Neural cell (in vitro differentiated cells): Measurements from ENCODE around the gene SLC35E1. TPM values are rescaled to one million over a fixed set of nuclear protein-coding genes. Genes with fewer than 3 reads are reported as not detected.
"Not testable (repeated sequence)": the region's sequence is repeated elsewhere in the genome, so short reads cannot be mapped to it uniquely, and the experiment has no call there.

ENCODE experiments used
- H2AFZ ChIP-seq: fragments of 200-600, 300-800 bp; sonication (generic), shearing (Covaris generic); 2 replicates; pipeline ENCODE4 v1.6.0; 2014; ENCODE audit warnings: low read depth, mild to moderate bottlenecking, antibody characterized with exemption, low read length, moderate library complexity
- H3F3A ChIP-seq: fragments of 200-600 bp; shearing (Covaris generic); 2 replicates; pipeline ENCODE4 v1.6.1; 2016; ENCODE audit warnings: mild to moderate bottlenecking, moderate library complexity, mixed read lengths, antibody characterized with exemption, low read length; ENCODE audit not compliant: insufficient read depth, poor library complexity, severe bottlenecking
- H3K27ac ChIP-seq: fragments of 200-600, 300-800 bp; sonication (generic), shearing (Covaris generic); 2 replicates; pipeline ENCODE4 v1.5.1; 2014; ENCODE audit warnings: mild to moderate bottlenecking, low read length, moderate library complexity
- H3K27me3 ChIP-seq: fragments of 300-800, 200-600 bp; sonication (generic), shearing (Covaris generic); 2 replicates; pipeline ENCODE4 v1.6.0; 2014; ENCODE audit warnings: mild to moderate bottlenecking, low read depth, low read length, moderate library complexity; ENCODE audit not compliant: insufficient read depth
- H3K36me3 ChIP-seq: fragments of 300-800, 200-600 bp; sonication (generic), shearing (Covaris generic); 2 replicates; pipeline ENCODE4 v1.5.1; 2014; ENCODE audit warnings: mild to moderate bottlenecking, antibody characterized with exemption, low read length, moderate library complexity; ENCODE audit not compliant: insufficient read depth
- H3K4me2 ChIP-seq: fragments of 300-800, 200-600 bp; sonication (generic), shearing (Covaris generic); 2 replicates; pipeline ENCODE4 v1.6.0; 2014; ENCODE audit warnings: mild to moderate bottlenecking, low read length
- H3K4me3 ChIP-seq: fragments of 300-800, 200-600 bp; sonication (generic), shearing (Covaris generic); 2 replicates; pipeline ENCODE4 v1.5.1; 2014; ENCODE audit warnings: mild to moderate bottlenecking, low read length, moderate library complexity
- H3K79me2 ChIP-seq: fragments of 200-600 bp; shearing (Covaris generic); replicated peaks from 2 replicates; pipeline ENCODE4 v1.6.0; 2014; ENCODE audit warnings: mild to moderate bottlenecking, low read length, moderate library complexity; ENCODE audit not compliant: insufficient read depth
- H3K9ac ChIP-seq: fragments of 300-800, 200-600 bp; sonication (generic), shearing (Covaris generic); 2 replicates; pipeline ENCODE4 v1.6.1; 2016; ENCODE audit warnings: mild to moderate bottlenecking, low read length, mixed read lengths
- H3K9me2 ChIP-seq: fragments of 200-600 bp; shearing (Covaris generic); 2 replicates; pipeline ENCODE4 v1.6.1; 2016; ENCODE audit warnings: mild to moderate bottlenecking, low read length, mixed read lengths; ENCODE audit not compliant: insufficient read depth
- H3K9me3 ChIP-seq: fragments of 200-600, 300-800 bp; sonication (generic), shearing (Covaris generic); 2 replicates; pipeline ENCODE4 v1.6.1; 2016; ENCODE audit warnings: mild to moderate bottlenecking, mixed run types, low read length, moderate library complexity, mixed read lengths
- H4K20me1 ChIP-seq: fragments of 200-600 bp; shearing (Covaris generic); 2 replicates; pipeline ENCODE4 v1.6.1; 2016; ENCODE audit warnings: mild to moderate bottlenecking, mixed run types; ENCODE audit not compliant: insufficient read depth
- EP300 ChIP-seq: fragments of 450-650 bp; conservative IDR thresholded peaks from 2 replicates; pipeline ENCODE4 v1.6.1; 2014; ENCODE audit warnings: antibody characterized with exemption, mild to moderate bottlenecking, moderate library complexity; ENCODE audit not compliant: poor library complexity, severe bottlenecking
- EZH2 ChIP-seq: fragments of 200-600, 300-800 bp; shearing (Covaris generic), sonication (generic); IDR thresholded peaks from 2 replicates; pipeline ENCODE4 v1.6.1; 2014; ENCODE audit warnings: antibody characterized with exemption, low read length, borderline replicate concordance, mild to moderate bottlenecking; ENCODE audit not compliant: insufficient read depth, poor library complexity, severe bottlenecking
- MXI1 ChIP-seq: fragments of 450-650 bp; conservative IDR thresholded peaks from 2 replicates; pipeline ENCODE4 v1.6.1; 2014; ENCODE audit warnings: antibody characterized with exemption, mild to moderate bottlenecking; ENCODE audit not compliant: poor library complexity, severe bottlenecking
- POLR2AphosphoS5 ChIP-seq: IDR thresholded peaks from 2 replicates; pipeline ENCODE4 v1.6.1; 2012
- RAD21 ChIP-seq: fragments of 450-650 bp; conservative IDR thresholded peaks from 2 replicates; pipeline ENCODE4 v1.6.1; 2014; ENCODE audit warnings: antibody characterized with exemption, mild to moderate bottlenecking, moderate library complexity
- SMC3 ChIP-seq: fragments of 450-650 bp; conservative IDR thresholded peaks from 2 replicates; pipeline ENCODE4 v1.6.1; 2014; ENCODE audit warnings: antibody characterized with exemption, mild to moderate bottlenecking, moderate library complexity; ENCODE audit not compliant: poor library complexity
- TAF1 ChIP-seq: IDR thresholded peaks from 2 replicates; pipeline ENCODE4 v1.6.1; 2012; ENCODE audit warnings: low read depth
- polyA plus RNA-seq: library from polyadenylated mRNA; depleted of rRNA; stranded (reverse); fragments of >200 nt; gene quantifications from 2 replicates; pipeline ENCODE4 v1.2.3, GENCODE V29; 2014
- TF ChIP-seq, protein P1 (sequence below): IDR thresholded peaks from 2 replicates; pipeline ENCODE4 v1.6.1; 2012; ENCODE audit warnings: borderline replicate concordance
- TF ChIP-seq, protein P2 (sequence below): fragments of 450-650 bp; IDR thresholded peaks from 2 replicates; pipeline ENCODE4 v1.5.1; 2014; ENCODE audit warnings: antibody characterized with exemption, mild to moderate bottlenecking, moderate library complexity; ENCODE audit not compliant: poor library complexity, severe bottlenecking

SLC35E1 gene
- polyA plus RNA-seq, 1 donor from 2014 or later = 23.9 TPM

DNA sequence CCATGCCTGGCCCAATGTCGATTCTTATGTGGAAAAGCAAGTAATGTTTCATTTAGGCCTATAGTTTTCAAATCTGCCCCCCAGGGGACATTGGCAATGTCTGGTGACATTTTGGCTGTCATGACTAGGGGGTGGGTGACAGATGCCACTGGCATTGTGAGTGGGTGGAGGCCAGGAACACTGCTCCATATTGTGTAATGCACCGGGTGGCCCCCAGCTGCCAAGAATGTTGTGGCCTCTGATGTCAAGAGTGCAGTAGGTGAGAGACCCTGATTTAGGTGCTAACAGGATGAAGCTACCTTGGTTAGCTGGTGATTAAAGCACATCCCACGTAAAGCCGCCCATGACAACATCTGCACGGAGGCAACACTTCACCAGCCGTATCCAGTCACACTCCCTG lies 65.3 kb downstream of the SLC35E1 start:
- Histone ChIP-seq H3K4me2 (no peak overlapping the region), H3K79me2 (no peaks in the 10 kb centered on the region), H4K20me1 (no peaks in the 10 kb centered on the region), H3K9me3 (no peaks in the 10 kb centered on the region), H3F3A (no peaks in the 10 kb centered on the region), H3K9ac (no peak overlapping the region), H2AFZ (no peak overlapping the region), H3K36me3 (no peaks in the 10 kb centered on the region), H3K27ac (no peak overlapping the region), H3K4me3 (no peak overlapping the region), H3K9me2 (no peaks in the 10 kb centered on the region), H3K27me3 (no peaks in the 10 kb centered on the region)
- TF ChIP-seq EP300 (no peak), SMC3 (no peak), EZH2 (no peak), POLR2AphosphoS5 (no peak), MXI1 (no peak), TAF1 (no peak), RAD21 (no peak)
- TF ChIP-seq, protein P1, sequence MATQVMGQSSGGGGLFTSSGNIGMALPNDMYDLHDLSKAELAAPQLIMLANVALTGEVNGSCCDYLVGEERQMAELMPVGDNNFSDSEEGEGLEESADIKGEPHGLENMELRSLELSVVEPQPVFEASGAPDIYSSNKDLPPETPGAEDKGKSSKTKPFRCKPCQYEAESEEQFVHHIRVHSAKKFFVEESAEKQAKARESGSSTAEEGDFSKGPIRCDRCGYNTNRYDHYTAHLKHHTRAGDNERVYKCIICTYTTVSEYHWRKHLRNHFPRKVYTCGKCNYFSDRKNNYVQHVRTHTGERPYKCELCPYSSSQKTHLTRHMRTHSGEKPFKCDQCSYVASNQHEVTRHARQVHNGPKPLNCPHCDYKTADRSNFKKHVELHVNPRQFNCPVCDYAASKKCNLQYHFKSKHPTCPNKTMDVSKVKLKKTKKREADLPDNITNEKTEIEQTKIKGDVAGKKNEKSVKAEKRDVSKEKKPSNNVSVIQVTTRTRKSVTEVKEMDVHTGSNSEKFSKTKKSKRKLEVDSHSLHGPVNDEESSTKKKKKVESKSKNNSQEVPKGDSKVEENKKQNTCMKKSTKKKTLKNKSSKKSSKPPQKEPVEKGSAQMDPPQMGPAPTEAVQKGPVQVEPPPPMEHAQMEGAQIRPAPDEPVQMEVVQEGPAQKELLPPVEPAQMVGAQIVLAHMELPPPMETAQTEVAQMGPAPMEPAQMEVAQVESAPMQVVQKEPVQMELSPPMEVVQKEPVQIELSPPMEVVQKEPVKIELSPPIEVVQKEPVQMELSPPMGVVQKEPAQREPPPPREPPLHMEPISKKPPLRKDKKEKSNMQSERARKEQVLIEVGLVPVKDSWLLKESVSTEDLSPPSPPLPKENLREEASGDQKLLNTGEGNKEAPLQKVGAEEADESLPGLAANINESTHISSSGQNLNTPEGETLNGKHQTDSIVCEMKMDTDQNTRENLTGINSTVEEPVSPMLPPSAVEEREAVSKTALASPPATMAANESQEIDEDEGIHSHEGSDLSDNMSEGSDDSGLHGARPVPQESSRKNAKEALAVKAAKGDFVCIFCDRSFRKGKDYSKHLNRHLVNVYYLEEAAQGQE = no peak
- TF ChIP-seq, protein P2, sequence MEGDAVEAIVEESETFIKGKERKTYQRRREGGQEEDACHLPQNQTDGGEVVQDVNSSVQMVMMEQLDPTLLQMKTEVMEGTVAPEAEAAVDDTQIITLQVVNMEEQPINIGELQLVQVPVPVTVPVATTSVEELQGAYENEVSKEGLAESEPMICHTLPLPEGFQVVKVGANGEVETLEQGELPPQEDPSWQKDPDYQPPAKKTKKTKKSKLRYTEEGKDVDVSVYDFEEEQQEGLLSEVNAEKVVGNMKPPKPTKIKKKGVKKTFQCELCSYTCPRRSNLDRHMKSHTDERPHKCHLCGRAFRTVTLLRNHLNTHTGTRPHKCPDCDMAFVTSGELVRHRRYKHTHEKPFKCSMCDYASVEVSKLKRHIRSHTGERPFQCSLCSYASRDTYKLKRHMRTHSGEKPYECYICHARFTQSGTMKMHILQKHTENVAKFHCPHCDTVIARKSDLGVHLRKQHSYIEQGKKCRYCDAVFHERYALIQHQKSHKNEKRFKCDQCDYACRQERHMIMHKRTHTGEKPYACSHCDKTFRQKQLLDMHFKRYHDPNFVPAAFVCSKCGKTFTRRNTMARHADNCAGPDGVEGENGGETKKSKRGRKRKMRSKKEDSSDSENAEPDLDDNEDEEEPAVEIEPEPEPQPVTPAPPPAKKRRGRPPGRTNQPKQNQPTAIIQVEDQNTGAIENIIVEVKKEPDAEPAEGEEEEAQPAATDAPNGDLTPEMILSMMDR = no peak

DNA sequence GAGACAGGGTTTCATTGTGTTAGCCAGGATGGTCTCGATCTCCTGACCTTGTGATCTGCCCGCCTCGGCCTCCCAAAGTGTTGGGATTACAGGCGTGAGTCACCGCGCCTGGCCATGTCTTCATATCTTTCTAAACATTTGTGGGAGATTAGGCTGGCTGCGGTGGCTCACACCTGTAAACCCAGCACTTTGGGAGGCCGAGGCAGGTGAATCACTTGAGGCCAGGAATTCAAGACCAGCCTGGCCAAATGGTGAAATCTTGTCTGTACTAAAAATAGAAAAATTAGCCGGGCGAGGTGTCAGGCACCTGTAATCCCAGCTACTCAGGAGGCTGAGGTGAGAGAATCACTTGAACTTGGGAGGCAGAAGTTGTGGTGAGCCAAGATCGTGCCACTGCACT lies 66.1 kb downstream of the SLC35E1 start:
- H3K36me3 ChIP-seq, H3K9ac ChIP-seq, H3K27me3 ChIP-seq, H3K4me3 ChIP-seq, H2AFZ ChIP-seq, H3K9me2 ChIP-seq, H3F3A ChIP-seq, H3K9me3 ChIP-seq, H3K4me2 ChIP-seq, H4K20me1 ChIP-seq, H3K79me2 ChIP-seq, H3K27ac ChIP-seq: not testable (repeated sequence)

DNA sequence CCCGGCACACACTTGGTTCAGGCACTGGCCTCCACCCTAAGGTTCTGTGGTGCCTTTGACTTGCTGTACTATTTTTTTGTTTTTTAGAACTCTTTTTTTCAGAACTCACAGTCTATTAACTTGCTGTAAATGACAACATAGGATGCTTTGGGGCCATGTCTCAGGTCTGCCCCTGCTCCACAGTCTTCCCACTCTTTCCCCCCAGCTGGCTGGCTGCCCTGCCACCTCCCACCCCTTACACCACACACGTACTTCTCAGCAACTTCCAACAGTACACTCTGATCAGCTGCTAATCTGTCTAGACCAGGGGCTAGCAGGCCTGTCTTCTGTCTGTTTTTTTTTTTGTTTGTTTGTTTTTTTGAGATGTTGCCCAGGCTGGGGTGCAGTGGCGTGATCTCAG lies 67.9 kb downstream of the SLC35E1 start:
- no peaks in the 10 kb centered on the region for H3K9me3 ChIP-seq
- H3K4me2 ChIP-seq = no peak overlapping the region
- TF ChIP-seq, protein P1 = no peak
- TF ChIP-seq EZH2 = no peak
- TF ChIP-seq RAD21 = no peak
- TF ChIP-seq MXI1 = no peak
- TF ChIP-seq TAF1 = no peak
- TF ChIP-seq, protein P2 = no peak
- TF ChIP-seq EP300 = no peak
- no peak for TF ChIP-seq POLR2AphosphoS5
- TF ChIP-seq SMC3 = no peak
- no peaks in the 10 kb centered on the region for H3K27me3 ChIP-seq
- no peaks in the 10 kb centered on the region for H3K79me2 ChIP-seq
- no peaks in the 10 kb centered on the region for H3F3A ChIP-seq
- H3K36me3 ChIP-seq = no peaks in the 10 kb centered on the region
- H3K9ac ChIP-seq = no peak overlapping the region
- H2AFZ ChIP-seq = no peak overlapping the region
- H4K20me1 ChIP-seq = no peaks in the 10 kb centered on the region
- H3K27ac ChIP-seq = no peak overlapping the region
- no peaks in the 10 kb centered on the region for H3K9me2 ChIP-seq
- no peak overlapping the region for H3K4me3 ChIP-seq
